ENCODE results near the gene AIFM1. TPM values are rescaled to one million over a fixed set of nuclear protein-coding genes. Genes with fewer than 3 reads are reported as not detected.

The AIFM1 gene
- total and polyA plus RNA-seq, 4 donors: 33.1 to 79.0 (median 66.4) TPM

DNA sequence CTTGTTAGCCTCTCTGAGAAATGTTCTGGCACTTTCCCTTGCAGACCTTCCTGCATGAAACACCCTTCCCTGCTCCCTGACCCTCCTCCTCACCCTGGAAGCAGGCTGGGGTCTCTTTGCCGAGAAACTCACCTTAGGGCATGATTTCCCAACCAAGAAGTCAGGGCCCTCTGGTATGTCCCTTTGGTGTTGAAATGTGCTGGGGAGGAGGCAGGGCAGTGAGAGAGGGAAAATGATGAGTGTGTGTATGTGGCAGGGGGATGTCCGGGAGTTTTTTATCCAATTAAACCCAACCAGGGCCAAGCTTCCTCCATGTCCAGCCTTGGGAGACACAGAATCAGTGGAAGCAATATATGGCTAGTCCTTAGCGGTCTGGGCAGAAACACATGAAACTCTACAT, 60.4 kb downstream of the AIFM1 start:
- TF ChIP-seq HNF4G (IDR thresholded peaks at IDR 0.05) (no peak), RAD21 (IDR thresholded peaks at IDR 0.05) (no peak), TAF1 (conservative IDR thresholded peaks at IDR 0.05) (no peak), GABPA (IDR thresholded peaks at IDR 0.05 in 1 of 2, conservative IDR thresholded peaks at IDR 0.05 in 1 of 2) (no peak), RXRA (IDR thresholded peaks at IDR 0.05) (no peak), FOXA1 (IDR thresholded peaks at IDR 0.05) (no peak), FOXA2 (IDR thresholded peaks at IDR 0.05) (no peak), REST (IDR thresholded peaks at IDR 0.05) (no peak), SP1 (IDR thresholded peaks at IDR 0.05) (no peak), HNF4A (conservative IDR thresholded peaks at IDR 0.05) (no peak), NR2F2 (IDR thresholded peaks at IDR 0.05) (no peak), ZBTB33 (IDR thresholded peaks at IDR 0.05) (no peak), JUND (IDR thresholded peaks at IDR 0.05) (no peak), EGR1 (IDR thresholded peaks at IDR 0.05; ENCODE audit: low read depth in 2 of 2) (no peak), YY1 (IDR thresholded peaks at IDR 0.05) (no peak)
- TF ChIP-seq, protein P1, sequence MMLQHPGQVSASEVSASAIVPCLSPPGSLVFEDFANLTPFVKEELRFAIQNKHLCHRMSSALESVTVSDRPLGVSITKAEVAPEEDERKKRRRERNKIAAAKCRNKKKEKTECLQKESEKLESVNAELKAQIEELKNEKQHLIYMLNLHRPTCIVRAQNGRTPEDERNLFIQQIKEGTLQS (IDR thresholded peaks at IDR 0.05): no peak
- TF ChIP-seq, protein P2, sequence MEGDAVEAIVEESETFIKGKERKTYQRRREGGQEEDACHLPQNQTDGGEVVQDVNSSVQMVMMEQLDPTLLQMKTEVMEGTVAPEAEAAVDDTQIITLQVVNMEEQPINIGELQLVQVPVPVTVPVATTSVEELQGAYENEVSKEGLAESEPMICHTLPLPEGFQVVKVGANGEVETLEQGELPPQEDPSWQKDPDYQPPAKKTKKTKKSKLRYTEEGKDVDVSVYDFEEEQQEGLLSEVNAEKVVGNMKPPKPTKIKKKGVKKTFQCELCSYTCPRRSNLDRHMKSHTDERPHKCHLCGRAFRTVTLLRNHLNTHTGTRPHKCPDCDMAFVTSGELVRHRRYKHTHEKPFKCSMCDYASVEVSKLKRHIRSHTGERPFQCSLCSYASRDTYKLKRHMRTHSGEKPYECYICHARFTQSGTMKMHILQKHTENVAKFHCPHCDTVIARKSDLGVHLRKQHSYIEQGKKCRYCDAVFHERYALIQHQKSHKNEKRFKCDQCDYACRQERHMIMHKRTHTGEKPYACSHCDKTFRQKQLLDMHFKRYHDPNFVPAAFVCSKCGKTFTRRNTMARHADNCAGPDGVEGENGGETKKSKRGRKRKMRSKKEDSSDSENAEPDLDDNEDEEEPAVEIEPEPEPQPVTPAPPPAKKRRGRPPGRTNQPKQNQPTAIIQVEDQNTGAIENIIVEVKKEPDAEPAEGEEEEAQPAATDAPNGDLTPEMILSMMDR (IDR thresholded peaks at IDR 0.05; ENCODE audit: low read depth, low read length, missing input control): no peak
- TF ChIP-seq, protein P3, sequence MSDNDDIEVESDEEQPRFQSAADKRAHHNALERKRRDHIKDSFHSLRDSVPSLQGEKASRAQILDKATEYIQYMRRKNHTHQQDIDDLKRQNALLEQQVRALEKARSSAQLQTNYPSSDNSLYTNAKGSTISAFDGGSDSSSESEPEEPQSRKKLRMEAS (IDR thresholded peaks at IDR 0.05): no peak
- DNase-seq (ENCODE audit: low spot score): no peak
- no peak overlapping the region for H3K4me3 ChIP-seq (ENCODE audit: low read depth in 1 of 3, low read length in 3 of 3)
- H3K9me3 ChIP-seq (ENCODE audit: control insufficient read depth in 4 of 4, low read length in 3 of 4): no peaks in the 10 kb centered on the region
- WGBS: 79% methylated on average over 3 of the region's 3 CpGs
- H3K27ac ChIP-seq (ENCODE audit: low read depth in 1 of 2, low read length in 2 of 2): no peak overlapping the region
- H3K4me1 ChIP-seq (ENCODE audit: control insufficient read depth in 4 of 4, insufficient read depth in 4 of 4, low read length in 3 of 4): peaks cover 0 to 4% (median 0%) of the 10 kb centered on the region in 4 donors
- no peaks in the 10 kb centered on the region for H3K27me3 ChIP-seq (ENCODE audit: control insufficient read depth in 4 of 4, insufficient read depth in 4 of 4, low read length in 3 of 4)
- H3K9ac ChIP-seq (ENCODE audit: low read depth in 1 of 2, low read length in 2 of 2): no peak overlapping the region
- no peaks in the 10 kb centered on the region for H3K36me3 ChIP-seq (ENCODE audit: control insufficient read depth in 4 of 4, insufficient read depth in 3 of 4, low read depth in 1 of 4, low read length in 3 of 4)

All from liver (tissue), 9 donors.